ELF-1 (cell line): Measurements from ENCODE around the gene MTMR6.
"Not testable (repeated sequence)": the region's sequence is repeated elsewhere in the genome, so short reads cannot be mapped to it uniquely, and the experiment has no call there.

Experiments
- DNase-seq: peaks from one replicate; pipeline ENCODE4 v3.0.0-alpha.2; 2016; ENCODE audit warnings: low read depth, low spot score

Gene MTMR6

DNA sequence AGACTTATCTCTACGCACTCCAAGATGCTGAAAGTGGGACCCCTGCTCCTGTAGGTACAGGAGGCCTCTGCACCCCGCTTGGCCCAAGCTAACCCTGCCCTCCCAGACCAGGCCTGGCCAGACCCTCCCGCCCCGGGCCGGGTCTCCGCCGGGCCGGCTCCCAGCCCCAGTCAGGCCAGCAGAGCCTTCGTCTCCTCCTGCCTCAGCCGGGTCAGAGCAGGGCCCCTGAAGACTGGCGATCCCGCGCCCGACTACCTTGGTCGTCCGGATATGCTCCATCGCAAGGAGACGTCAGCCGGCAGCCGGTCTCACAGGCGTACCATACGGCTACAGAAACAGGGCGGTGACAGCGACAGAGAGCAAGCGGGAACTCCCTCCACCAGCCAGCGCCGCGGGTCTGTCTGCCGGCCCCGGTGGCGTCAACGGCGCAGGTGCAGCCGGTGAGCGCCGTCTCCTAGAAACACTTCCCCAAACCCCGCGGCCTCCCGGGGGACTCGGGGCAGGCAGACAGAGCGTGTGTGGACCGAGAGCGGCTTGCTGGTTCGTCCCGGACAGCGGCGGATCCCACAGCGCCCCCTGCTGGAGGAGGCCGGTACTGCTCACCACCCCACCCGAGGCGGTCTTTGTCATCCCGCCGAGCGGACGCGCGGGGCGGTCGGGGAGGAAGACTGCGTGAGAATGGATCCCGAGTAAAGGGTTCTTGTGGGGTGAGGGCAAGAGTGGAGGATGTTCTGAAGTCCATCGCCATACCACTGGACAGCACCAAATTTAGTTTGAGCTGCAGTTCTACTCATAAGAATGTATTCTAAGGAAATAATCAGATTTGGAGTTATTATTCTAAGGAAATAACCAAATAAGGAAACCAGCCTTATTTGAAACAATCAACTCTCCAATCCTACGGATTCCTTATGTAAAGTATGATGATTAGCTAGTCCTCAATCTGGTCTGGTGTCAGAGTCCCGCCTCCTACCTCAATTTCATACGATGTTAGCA lies at the start of gene MTMR6:
Gene MTMR6, minus strand, starts transcription at position 520 of the 993 bp plus-strand sequence. Its CDS starts 241 bp downstream, at position 279.
- DNase-seq: peak; percentile 93

DNA sequence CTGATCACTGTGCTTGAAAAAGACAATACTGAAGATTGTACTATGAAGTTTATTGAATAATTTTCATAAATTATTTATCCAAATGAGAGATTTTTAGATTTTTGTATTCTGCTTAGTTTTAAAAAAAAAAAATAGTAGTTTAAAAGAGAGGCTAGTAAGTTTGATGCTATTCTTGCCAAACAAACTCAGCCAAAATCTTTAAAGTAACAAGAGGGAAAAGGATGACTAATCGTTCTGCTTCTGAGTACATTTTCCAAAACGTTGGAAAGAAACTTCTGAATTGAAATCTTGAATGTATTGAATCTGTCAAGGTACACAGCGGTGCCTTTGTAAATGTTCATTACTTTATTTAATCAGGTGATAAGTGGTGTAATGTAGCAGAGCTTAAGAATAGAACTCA lies 48.6 kb upstream of the MTMR6 start:
- DNase-seq: no peak

DNA sequence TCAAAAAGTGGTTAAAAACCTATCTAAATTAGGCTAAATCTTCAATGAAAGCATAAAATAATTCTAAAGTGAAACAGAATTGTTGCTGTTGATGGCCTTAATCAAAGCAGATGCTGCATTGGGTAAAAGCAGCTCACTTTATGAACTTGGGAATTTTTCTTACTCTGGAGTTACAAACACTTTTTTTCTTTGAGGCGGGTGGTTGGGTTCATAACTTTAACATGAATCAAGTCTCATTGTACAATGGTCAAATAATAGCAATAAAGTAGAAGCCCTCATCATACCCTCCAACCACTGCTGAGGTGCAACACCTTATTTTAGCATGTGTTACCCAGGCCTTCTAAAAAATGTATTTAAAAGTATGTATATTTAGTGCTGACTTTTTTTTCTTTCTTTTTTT lies 43.3 kb upstream of the MTMR6 start:
- no peak for DNase-seq

DNA sequence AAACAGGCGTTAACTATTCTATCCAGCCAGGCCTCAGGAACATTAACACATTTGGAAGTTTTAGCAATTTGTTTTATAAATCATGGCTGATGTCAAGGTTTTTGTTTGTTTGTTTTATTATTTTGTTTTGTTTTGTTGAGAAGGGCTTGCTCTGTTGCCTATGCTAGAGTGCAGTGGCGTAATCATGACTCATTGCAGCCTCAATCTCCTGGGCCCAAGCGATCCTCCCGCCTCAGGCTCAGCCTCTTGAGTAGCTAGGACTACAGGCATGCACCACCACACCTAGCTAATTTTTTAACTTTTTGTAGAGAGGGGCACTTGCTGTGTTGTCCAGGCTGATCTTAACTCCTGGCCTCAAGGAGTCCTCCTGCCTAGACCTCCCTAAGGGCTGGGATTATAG lies 42.4 kb upstream of the MTMR6 start:
- DNase-seq: no peak

DNA sequence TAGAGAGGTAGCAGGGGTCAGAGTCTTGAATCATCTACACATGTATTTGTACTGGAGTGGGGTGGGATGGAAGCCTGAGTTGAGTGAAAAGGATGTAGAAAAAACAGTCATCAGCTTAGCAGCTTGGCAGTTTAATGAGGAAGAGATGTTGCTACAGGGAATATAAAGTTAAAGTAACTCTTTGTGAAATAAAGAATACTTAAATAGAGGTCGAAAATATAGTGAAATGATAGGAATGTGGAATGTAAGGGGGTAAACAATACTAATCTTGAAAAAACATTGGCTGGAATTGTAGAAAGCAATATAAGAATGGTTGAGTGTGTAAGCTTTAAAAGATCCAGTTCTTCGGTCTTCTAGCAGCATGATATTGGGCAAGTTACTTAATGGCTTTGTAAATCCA lies 36.8 kb upstream of the MTMR6 start:
- DNase-seq: no peak

DNA sequence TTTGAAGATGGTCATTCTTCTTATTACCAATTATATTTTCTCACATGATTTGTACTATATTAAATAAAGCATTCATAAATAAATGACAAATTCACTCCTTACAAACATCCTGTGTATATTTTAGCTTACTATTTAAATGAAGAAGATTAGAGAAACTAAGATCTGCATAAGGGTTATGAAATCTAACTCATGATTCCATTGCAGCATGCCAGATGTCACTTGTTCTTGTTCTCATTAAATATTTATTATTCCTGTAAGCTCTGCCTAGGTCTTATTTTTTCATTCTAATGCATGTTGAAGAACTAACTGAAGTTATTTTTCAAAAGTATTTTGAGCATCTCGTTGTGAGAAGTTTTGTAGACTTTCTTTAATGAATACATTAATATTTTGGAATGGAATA lies 32.5 kb upstream of the MTMR6 start:
- DNase-seq: no peak

DNA sequence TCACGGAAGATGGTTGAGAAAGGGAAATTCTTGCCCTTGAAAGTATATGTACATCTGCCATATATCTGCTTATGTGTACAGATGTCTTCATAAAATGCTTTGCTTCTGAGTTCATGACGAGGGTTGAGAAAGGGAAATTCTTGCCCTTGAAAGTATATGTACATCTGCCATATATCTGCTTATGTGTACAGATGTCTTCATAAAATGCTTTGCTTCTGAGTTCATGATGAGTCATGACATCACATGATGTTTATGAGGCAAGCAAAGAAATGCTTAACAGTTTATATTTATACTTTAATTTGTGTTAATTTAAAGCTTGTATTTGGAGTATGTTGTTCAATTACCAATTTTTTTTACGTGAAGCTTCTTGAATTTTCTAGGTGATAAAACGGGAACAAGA lies 31.7 kb upstream of the MTMR6 start:
- not testable (repeated sequence) for DNase-seq

DNA sequence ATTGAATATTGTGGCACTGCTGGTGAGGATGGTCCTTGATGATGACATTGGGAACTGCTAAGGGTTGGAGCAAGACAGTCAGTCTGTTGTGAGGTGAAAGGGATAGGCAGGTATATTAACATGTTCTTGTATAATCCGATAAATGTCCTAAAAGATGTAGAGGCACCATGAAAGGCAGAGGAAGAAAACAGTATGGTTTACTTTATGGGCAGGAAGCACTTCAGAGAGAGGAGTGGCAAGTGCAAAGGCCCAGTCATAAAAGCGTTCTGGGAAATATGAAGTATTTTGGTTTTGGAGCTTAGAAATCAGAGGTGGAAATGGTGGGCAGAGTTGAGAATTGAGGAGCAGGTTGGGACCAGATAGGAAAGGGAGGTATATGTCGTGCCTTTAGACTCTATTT lies 23.6 kb upstream of the MTMR6 start:
- DNase-seq: no peak

DNA sequence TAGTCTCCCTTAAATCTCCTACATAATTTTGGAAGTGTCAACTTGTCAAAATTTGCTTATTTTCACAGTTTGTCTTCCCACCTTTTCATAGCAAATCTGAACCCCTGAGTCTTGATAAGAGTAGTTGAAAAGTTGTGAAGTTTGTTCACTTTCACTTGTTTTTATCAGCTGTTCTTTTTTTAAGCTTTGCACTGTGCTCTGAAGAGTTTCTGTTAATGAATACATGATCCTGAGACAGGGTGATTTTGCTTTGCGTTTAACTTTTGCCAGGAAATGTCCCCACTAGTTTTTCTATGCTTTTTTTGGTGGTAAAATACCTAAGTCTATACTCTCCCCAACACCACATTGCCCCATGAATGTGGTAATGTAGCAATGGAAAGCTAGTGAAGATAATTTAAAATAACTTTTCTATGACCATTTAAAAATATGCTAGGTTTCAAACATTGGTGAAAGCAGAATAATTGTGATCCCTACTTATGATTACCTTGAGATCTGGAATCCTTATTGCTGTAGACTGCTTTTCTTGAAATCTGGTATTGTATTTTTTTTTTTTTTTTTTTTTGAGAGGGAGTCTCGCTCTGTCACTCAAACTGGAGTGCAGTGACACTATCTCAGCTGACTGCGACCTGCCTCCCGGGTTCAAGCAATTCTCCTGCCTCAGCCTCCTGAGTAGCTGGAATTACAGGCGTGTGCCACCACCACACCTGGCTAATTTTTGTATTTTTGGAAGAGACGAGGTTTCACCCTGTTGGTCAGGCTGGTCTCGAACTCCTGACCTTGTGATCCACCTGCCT lies 19.6 kb upstream of the MTMR6 start:
- DNase-seq: no peak

DNA sequence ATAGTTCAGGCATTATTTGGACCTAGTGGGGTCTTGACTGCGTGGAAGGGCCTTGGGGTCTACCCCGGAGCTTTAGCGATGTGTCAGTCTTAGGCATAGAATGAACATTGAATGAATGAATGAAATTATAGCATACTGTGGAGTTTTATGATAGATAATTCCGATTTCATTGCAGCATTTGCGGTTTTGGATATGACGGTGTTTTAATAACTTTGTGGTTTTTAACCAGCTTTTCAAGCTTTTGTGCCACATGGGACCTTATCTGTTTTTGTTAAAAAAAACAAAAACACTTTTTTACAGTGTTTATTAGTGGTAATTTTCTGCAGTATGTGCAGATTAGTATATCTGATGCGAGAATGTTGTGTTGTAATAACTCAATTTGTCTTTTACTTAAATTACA lies 14.8 kb upstream of the MTMR6 start:
- no peak for DNase-seq

DNA sequence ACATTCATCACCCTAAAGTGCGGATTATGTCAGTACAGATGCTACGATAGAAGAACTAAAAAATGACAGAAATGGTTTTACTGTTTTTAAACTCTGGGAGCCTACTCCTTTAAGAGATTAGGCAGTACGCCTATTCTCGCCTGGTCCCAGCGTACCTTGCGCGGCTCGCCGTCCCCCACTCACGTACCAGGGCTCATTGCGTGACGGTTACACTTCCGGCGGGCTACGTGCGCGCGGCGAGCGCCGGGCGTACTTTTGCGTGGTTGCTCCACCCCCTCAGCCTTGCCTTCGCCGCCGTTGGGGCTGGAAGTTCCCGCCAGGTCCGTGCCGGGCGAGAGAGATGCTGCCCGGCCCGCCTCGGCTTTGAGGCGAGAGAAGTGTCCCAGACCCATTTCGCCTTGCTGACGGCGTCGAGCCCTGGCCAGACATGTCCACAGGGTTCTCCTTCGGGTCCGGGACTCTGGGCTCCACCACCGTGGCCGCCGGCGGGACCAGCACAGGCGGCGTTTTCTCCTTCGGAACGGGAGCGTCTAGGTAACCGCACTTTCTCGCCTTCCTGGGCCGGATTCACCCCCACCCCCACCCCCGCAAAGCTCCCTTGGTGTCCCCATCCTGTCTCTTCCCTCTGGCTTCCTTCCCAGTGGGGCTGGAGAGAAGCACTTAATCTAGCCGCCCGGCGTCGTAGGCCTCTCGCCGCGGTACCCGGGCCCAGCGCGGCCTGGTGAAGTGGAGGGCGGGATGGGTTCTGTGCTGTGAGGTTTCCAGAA lies 14.2 kb upstream of the MTMR6 start, which contains the start of gene NUP58:
Gene NUP58, plus strand, starts transcription at position 279 of the 767 bp plus-strand sequence. Its CDS starts 149 bp downstream, at position 428.
- DNase-seq: peak; percentile 86

DNA sequence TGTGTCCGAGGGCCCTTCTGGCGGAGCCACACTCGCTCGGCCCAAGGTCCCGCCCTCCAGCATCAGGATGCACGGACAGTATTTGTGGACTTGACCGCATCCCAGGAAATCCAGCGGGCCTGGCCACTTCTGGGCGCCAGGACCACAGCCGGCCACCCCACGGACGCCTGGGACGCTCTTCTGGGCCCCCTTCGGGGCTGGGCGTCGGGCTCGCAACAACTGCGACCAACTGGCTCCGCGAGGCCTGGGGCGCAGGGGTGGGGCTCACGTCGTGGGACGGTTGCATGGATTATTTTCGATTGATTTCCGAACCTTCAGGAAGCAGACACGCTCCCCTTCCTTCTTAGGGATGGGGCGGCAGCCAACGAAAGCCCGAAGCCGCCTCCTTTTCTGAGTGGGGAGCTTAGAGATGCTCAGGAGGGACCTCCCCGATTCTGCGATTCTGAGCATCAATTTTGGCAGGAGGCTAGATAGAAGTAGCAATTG lies 13.6 kb upstream of the MTMR6 start:
- DNase-seq: no peak

DNA sequence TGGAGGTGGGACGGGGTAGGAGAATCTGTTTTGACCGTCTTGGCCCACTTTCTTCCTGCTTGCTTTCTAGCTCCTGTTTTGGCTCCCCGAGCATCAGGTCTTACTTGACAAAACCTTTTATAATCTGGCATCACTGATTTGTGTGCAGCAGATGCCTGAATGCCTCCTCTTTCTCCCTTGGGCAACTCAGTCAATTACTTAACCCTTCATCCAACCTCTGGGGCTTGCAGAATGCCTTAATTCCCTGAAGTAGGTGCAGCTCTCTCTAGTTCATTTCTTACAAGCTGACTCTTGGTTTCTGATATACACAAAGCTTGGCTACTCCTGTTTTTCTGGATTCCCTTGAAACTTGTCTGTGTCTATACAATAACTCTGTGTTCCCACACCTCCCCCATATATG lies 8.4 kb upstream of the MTMR6 start:
- no peak for DNase-seq

DNA sequence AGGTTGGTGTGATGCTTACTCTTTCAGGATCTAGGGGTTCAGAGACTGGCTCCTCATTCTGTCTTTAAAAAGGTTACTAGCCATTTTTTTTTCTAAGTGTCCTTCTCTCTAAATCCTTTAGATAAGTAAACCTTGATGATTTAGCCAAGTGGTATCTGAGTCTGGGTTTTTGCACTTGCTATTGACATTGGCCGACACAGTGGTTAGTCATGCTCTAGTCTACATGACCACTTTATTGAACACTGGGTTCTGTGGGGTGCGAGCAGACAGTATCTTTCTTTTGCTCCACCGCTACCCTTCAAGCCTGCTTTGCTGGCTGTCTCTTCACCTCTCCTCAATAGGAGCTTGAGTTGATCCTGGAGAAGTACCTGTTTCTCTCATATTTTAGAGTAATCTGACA lies 7.9 kb upstream of the MTMR6 start:
- no peak for DNase-seq

DNA sequence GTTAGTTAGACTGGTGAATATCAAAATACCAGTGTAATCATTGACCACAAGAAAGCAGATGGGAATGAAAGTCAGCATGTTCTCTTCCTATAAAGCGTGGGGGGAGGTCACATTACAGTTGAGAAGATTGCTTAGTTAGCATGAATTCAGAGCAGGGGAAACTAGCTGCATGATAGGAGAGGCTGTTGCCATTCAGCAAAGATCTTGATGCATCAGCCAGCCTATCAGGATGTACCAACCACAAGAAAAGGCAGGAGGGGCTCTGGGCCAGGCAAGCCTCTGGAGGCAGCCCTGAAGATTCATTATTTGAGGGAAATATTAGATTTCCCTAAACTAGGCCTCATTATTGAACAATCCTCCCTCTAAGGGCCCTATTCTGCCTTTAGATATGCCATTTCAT lies 5.0 kb upstream of the MTMR6 start:
- DNase-seq: no peak

DNA sequence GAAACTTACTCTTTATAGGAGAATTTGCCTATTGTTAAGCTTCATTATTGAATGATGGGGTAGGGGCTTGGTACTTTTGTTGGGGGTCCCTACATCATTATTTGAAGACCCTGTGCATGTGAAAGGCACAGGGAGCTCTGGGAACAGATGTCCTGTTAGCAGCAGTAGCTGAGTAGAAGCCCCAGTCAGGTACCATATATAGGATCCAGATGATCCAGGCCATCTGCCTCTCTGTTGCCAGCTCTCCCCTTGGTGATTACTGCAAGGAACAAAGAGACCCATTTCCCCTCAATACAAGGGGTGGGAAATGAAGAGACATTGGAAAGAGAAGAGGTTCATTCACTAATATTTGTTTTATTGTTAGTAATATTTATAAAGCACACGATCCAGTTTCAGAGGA lies 4.4 kb upstream of the MTMR6 start:
- DNase-seq: no peak

DNA sequence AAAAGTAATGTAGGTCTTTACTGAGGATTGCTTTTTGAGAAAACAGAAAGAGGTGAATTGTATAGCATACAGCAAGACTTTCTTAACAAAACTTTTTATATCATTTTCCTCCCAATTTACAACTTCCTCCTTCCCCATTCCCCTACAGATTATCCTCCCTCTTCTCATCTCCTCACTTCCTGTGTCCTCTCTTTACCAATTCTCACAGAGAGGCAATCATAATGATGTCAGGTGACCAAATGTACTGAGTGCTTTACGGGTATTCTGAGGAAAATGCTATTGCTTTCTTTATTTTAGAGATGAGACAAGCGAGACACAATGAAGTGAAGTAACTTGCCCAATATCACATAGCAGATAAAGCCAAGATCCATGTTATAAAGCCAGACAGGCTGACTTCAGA lies 1.7 kb upstream of the MTMR6 start:
- DNase-seq: no peak

DNA sequence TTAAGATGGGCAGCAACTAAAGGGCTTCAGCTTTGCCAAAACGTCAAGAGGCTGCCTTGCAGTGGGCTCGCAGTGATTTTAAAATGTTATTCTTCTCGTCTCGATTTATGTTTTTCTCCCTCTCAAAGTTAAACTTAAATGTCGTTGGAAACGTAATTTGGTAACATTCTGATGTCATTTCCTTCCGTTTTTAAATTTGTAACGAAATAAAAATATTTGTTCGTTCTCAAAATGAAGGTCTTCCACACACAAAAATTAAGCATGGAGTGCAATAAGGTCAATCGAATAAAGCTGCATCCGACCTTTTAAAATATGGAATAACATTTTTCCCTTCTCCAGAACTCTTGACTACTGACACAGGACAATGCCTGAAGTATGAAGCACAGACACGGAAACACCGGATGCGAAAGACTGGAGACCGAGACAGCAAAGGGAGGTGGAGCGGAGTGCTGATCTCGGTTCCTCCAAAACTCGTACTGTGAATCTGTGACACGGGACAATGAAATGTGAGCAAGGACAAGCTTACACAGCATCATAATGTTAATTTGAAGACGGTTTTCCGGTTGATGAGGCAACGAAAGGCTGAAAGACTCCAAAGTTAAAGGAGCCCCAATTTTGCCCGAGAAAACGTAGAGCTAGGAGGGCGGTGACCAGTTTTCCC lies 850 bp downstream of the MTMR6 start:
- DNase-seq: peak; percentile 10

DNA sequence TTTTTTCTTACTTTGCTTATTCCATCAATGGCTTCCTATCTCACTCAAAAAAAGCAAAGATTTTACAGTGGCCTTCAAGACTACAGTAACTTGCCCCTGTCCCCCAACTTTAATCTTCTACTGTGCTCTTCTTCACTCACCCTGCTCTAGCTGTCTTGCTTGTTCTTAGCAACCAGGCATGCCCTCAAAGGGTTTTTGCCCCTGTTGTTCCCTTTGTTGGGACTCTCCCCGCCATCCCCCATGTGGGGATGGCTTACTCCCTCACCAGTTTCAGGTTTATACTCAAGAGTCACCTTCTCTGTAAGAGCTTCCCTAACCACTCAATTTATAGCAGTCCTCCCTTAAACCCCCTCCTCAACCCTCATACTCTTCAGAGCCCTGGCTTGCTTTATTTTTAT lies 5.4 kb downstream of the MTMR6 start:
- DNase-seq: no peak

DNA sequence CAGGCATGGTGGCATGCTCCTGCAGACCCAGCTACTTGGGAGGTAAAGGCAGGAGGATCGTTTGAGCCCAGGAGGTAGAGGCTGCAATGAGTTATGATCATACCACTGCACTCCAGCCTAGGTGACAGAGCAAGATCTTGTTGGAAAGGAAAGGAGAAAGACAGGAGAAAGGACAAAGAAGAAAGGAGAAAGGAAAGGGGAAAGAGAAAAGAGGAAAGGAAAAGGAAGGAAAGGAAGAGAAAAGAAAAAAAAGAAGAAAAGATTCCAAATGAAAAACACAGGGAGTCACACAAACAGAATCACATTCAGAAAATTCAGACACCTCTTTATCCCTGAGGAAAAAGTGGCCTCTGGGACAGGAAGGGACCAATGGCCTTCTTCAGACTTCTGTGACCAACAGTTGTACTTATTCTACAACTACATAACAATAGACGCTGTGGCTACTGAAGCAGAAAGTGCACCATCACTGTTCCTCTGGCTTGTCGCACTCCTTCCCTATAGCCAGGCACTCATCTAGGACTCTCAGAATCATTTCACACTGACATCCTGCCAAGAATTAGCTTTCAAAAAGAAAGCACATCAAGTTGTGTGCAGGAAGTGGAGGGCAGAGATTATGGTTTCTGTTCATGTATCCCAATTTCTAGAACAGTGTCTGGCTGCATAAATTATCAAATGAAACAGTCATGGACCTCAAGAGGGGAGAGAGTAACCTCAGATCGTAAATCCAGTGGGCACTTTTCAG lies 5.9 kb downstream of the MTMR6 start:
- DNase-seq: no peak
